Right atrium auricular region (tissue), 2 donors: Measurements from ENCODE around the gene ARHGEF4. TPM values are rescaled to one million over a fixed set of nuclear protein-coding genes. Genes with fewer than 3 reads are reported as not detected.

Experiments used
- DNase-seq: peaks from one replicate; pipeline ENCODE4 v3.0.0-alpha.2; 2019; ENCODE audit warnings: low spot score
- H3K27ac ChIP-seq, 2 donors: fragments of 200-600 bp; sonication (generic); 1 replicate in 1 of 2; 2 replicates in 1 of 2; pipeline ENCODE4 v1.5.1; 2016 to 2019
- H3K27me3 ChIP-seq, 2 donors: fragments of 200-600 bp; sonication (generic); one replicate each; pipeline versions ENCODE4 v1.5.1 to v1.6.0; 2017 to 2019
- H3K36me3 ChIP-seq: fragments of 200-600 bp; sonication (generic); one replicate; pipeline ENCODE4 v1.5.1; 2016
- H3K4me1 ChIP-seq, 2 donors: fragments of 200-600 bp; sonication (generic); one replicate each; pipeline versions ENCODE4 v1.5.1 to v1.6.0; 2017 to 2019
- H3K4me3 ChIP-seq, 2 donors: fragments of 200-600 bp; sonication (generic); 1 replicate in 1 of 2; 2 replicates in 1 of 2; pipeline ENCODE4 v1.5.1; 2017 to 2019; ENCODE audit warnings: mild to moderate bottlenecking in 1 of 2, moderate library complexity in 1 of 2
- H3K9me3 ChIP-seq, 2 donors: fragments of 200-600 bp; sonication (generic); one replicate each; pipeline ENCODE4 v1.5.1; 2019
- CTCF ChIP-seq, 2 donors: fragments of 200-600 bp; sonication (generic); IDR thresholded peaks; one replicate each; pipeline ENCODE4 v1.5.1; 2019; ENCODE audit warnings: antibody characterized with exemption in 2 of 2
- total RNA-seq, 2 donors: library from RNA; depleted of rRNA; stranded (reverse); fragments of >200 nt; gene quantifications; one replicate each; pipeline ENCODE4 v1.1.0, GENCODE V29; 2016

The ARHGEF4 gene
- total RNA-seq, 2 donors from 2014 or later: 3.5 to 8.1 TPM

DNA sequence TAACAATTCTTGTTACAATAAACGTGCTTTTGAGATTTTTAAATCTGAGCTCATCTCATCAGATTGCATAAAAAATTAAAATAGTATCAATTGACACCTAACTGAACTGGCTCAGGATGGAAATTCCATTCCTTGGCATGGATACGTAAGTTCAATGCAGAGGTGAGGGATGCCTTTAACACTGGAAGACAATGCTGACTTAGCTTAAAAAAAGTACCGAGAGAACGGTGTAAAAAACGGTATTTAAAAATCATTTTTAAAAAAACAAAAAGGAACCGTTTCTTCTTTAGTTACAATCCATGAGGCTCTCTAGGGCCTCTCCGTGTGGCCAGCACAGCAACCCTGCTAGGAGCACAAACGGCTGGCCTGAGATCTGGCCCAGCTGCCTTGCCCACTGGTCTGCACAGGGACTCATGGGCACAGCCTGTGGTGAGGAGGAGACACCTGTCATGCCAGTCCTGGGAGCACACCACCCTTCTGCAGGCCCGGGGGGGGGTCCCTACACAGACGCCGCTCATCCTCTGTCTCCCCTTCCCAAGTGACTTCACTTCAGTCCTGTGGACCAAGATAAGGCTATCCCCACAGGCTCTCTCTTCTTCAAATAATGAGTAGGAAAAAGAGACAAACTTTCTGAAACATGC is 211.3 kb downstream of the ARHGEF4 start:
- Histone ChIP-seq H3K27ac (no peak overlapping the region), H3K9me3 (no peaks in the 10 kb centered on the region)

GRCh38 chr2:131048641-131049040 is 211.9 kb downstream of the ARHGEF4 start:
- Histone ChIP-seq H3K36me3 (peaks cover 71% of the 10 kb centered on the region), H3K4me3 (no peak overlapping the region), H3K9me3 (no peaks in the 10 kb centered on the region), H3K27ac (no peak overlapping the region), H3K4me1 (no peaks in the 10 kb centered on the region), H3K27me3 (no peaks in the 10 kb centered on the region)
- no peak for DNase-seq
- no peak for TF ChIP-seq CTCF (IDR thresholded peaks at IDR 0.05)

More for the DNA sequence above, 211.3 kb downstream of the ARHGEF4 start:
- DNase-seq: no peak
- Histone ChIP-seq H3K4me3 (no peak overlapping the region), H3K27me3 (no peaks in the 10 kb centered on the region), H3K4me1 (no peaks in the 10 kb centered on the region), H3K36me3 (peaks cover 65% of the 10 kb centered on the region)
- no peak for TF ChIP-seq CTCF (IDR thresholded peaks at IDR 0.05)

DNA sequence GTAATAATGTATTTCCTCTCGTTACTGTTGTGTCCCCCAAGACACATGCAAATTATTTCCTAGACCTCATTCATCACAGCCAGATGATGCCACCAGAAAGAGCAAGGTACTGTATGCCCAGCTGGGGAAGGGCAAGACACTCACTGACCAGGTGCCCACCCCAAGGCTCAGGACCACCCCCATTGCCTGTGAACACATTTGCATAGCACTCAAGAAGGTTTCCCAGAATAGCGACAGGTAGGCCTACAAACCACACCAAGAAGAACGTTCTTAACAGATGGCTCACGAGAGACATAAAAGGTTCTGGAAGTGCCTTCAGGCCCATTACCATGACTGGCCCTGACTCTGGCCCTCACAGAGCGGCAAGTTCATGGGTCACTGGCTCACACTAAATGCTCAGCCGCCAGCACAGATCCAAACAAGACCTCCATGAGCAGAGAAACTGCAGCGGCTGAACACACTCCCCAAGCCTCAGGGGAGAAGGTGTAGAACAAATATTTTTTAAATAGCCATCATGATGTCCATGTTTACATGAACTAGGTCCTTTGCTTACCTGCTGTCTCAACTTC is 212.5 kb downstream of the ARHGEF4 start:
- Histone ChIP-seq H3K4me1 (no peaks in the 10 kb centered on the region), H3K36me3 (peaks cover 74% of the 10 kb centered on the region), H3K9me3 (no peaks in the 10 kb centered on the region), H3K4me3 (no peak overlapping the region), H3K27me3 (no peaks in the 10 kb centered on the region), H3K27ac (no peak overlapping the region)
- no peak for TF ChIP-seq CTCF (IDR thresholded peaks at IDR 0.05)
- DNase-seq: no peak

DNA sequence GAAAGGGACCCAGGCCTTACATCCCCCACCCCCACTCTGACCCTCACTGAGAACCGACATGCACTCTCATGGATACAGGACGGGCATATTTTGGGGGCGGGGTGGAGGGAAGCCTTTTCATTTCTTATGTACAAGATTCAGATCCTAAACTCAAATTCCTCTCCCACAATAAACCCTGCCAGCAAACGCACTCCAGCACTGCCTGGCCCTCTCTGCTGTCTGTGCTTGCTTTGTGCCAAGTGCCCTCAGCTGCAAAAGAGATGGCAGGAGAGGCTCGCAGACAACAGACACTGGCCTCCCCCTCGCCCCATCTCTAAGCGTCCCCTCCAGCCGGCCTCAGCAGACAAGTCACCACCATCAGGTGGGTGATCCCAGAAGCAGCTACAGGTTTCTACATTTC is 214.2 kb downstream of the ARHGEF4 start:
- peaks cover 90% of the 10 kb centered on the region for H3K36me3 ChIP-seq
- H3K9me3 ChIP-seq: no peaks in the 10 kb centered on the region
- H3K4me3 ChIP-seq: no peak overlapping the region
- TF ChIP-seq CTCF (IDR thresholded peaks at IDR 0.05): no peak
- no peak overlapping the region for H3K27ac ChIP-seq
- peaks cover 0 to 4% of the 10 kb centered on the region in 2 donors for H3K4me1 ChIP-seq
- H3K27me3 ChIP-seq: no peaks in the 10 kb centered on the region
- no peak for DNase-seq

DNA sequence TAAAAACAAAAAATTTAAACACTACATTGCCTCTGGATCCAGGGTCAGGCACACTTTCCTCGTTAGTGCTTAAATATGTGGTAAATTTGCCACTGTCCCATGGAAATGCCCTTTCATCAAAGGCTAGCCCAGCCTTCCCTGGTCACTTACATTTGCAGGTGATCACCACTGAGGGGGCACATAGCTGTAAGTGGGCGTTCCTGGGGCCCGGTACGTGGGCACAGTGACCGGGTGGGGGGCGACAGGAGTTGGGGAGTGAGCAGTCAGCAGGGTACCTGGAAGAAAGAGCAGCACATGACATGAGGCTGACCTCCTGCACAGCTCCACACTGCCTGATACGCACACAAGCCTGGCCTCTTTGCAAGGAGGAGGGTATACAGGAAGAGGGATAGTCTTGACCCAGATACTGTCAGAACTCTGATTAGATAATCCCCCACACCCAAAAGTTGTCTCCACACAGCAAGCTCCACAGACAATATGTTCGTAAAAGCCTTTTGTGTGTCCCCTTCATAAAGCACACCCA is 216.1 kb downstream of the ARHGEF4 start:
- no peak overlapping the region for H3K27ac ChIP-seq
- H3K27me3 ChIP-seq: no peaks in the 10 kb centered on the region
- H3K4me1 ChIP-seq: peaks cover 0 to 16% of the 10 kb centered on the region in 2 donors
- no peaks in the 10 kb centered on the region for H3K9me3 ChIP-seq
- TF ChIP-seq CTCF (IDR thresholded peaks at IDR 0.05): no peak
- peaks cover 81% of the 10 kb centered on the region for H3K36me3 ChIP-seq
- no peak overlapping the region for H3K4me3 ChIP-seq
- DNase-seq: no peak
